WTC11 (cell line): ENCODE results near the gene LRRC7.

Experiments
- ESRRA ChIP-seq: sonication (generic); formaldehyde crosslinking; IDR thresholded peaks from 2 replicates; pipeline ENCODE4 v1.8.1; 2022; ENCODE audit warnings: mild to moderate bottlenecking, missing genetic modification reagents, borderline replicate concordance
- FOXJ3 ChIP-seq: sonication (generic); formaldehyde crosslinking; IDR thresholded peaks from 2 replicates; pipeline ENCODE4 v1.9.0; 2021; ENCODE audit warnings: missing genetic modification reagents, mild to moderate bottlenecking, borderline replicate concordance
- FOXK1 ChIP-seq: sonication (generic); formaldehyde crosslinking; IDR thresholded peaks from 2 replicates; pipeline ENCODE4 v1.8.0; 2022; ENCODE audit warnings: mild to moderate bottlenecking, moderate library complexity, missing genetic modification reagents
- JUN ChIP-seq: sonication (generic); formaldehyde crosslinking; IDR thresholded peaks from 2 replicates; pipeline ENCODE4 v1.8.0; 2023; ENCODE audit warnings: mild to moderate bottlenecking, missing genetic modification reagents
- TEAD4 ChIP-seq: sonication (generic); formaldehyde crosslinking; IDR thresholded peaks from 2 replicates; pipeline ENCODE4 v1.8.0; 2022; ENCODE audit warnings: mild to moderate bottlenecking, missing genetic modification reagents
- ZBTB21 ChIP-seq: sonication (generic); formaldehyde crosslinking; IDR thresholded peaks from 2 replicates; pipeline ENCODE4 v1.8.1; 2023; ENCODE audit warnings: mild to moderate bottlenecking, missing genetic modification reagents, borderline replicate concordance
- ZNF121 ChIP-seq: sonication (generic); formaldehyde crosslinking; IDR thresholded peaks from 2 replicates; pipeline ENCODE4 v1.8.0; 2023; ENCODE audit warnings: missing genetic modification reagents
- TF ChIP-seq, protein P1 (sequence below): sonication (generic); formaldehyde crosslinking; IDR thresholded peaks from 2 replicates; pipeline ENCODE4 v1.8.1; 2022; ENCODE audit warnings: mild to moderate bottlenecking, moderate library complexity, missing genetic modification reagents
- TF ChIP-seq, protein P2 (sequence below): fragments of 200-600 bp; IDR thresholded peaks from 2 replicates; pipeline ENCODE4 v1.8.0; 2022; ENCODE audit warnings: antibody characterized with exemption

DNA sequence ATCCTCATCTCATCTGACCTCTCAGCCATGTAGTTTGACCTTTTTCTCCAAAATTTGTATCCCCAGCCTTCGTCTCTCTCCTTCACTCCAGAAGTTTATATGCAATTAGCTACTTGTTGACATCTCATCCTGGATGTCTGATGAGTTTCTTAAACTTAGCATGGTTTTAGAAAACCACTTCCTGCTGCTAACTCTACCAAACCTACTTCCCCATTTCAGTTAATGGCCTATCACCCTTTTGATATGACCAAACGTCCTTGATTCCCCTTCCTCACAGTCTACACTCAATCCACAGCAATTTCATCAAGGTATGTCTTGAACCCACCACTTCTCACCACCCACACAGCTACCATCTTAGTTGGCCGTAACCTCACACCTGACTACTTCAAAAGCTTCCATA lies 515.8 kb downstream of the LRRC7 start:
- TF ChIP-seq, protein P1, sequence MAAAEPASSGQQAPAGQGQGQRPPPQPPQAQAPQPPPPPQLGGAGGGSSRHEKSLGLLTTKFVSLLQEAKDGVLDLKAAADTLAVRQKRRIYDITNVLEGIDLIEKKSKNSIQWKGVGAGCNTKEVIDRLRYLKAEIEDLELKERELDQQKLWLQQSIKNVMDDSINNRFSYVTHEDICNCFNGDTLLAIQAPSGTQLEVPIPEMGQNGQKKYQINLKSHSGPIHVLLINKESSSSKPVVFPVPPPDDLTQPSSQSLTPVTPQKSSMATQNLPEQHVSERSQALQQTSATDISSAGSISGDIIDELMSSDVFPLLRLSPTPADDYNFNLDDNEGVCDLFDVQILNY (CRISPR knock-in tag) = no peak
- TF ChIP-seq, protein P2, sequence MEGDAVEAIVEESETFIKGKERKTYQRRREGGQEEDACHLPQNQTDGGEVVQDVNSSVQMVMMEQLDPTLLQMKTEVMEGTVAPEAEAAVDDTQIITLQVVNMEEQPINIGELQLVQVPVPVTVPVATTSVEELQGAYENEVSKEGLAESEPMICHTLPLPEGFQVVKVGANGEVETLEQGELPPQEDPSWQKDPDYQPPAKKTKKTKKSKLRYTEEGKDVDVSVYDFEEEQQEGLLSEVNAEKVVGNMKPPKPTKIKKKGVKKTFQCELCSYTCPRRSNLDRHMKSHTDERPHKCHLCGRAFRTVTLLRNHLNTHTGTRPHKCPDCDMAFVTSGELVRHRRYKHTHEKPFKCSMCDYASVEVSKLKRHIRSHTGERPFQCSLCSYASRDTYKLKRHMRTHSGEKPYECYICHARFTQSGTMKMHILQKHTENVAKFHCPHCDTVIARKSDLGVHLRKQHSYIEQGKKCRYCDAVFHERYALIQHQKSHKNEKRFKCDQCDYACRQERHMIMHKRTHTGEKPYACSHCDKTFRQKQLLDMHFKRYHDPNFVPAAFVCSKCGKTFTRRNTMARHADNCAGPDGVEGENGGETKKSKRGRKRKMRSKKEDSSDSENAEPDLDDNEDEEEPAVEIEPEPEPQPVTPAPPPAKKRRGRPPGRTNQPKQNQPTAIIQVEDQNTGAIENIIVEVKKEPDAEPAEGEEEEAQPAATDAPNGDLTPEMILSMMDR = no peak
- TF ChIP-seq FOXK1 (CRISPR knock-in tag) (no peak), ZBTB21 (no peak), ZNF121 (CRISPR knock-in tag) (no peak), ESRRA (CRISPR knock-in tag) (no peak), TEAD4 (CRISPR knock-in tag) (no peak), FOXJ3 (no peak), JUN (CRISPR knock-in tag) (no peak)
